ENCODE results near the gene KIF1B.

- no peak for TF ChIP-seq POLR2A (IDR thresholded peaks at IDR 0.05)
- no peak for TF ChIP-seq CTCF (IDR thresholded peaks at IDR 0.05 in 8 of 11, conservative IDR thresholded peaks at IDR 0.05 in 3 of 11)
- TF ChIP-seq POLR2AphosphoS5 (IDR thresholded peaks at IDR 0.05): no peak
Measured at GRCh38 chr1:10188133-10188650, 22.2 kb upstream of the KIF1B start.
